ENCODE measurements around the gene THAP12.
"Not testable (repeated sequence)": the region's sequence is repeated elsewhere in the genome, so short reads cannot be mapped to it uniquely, and the experiment has no call there.

THAP12 gene

GRCh38 chr11:76325185-76325584 is 55.7 kb downstream of the THAP12 start:
- DNase-seq (ENCODE audit: low spot score), result no peak

- DNase-seq (ENCODE audit: low spot score), result no peak
Measured at GRCh38 chr11:76323804-76324203, 57.1 kb downstream of the THAP12 start.

DNA sequence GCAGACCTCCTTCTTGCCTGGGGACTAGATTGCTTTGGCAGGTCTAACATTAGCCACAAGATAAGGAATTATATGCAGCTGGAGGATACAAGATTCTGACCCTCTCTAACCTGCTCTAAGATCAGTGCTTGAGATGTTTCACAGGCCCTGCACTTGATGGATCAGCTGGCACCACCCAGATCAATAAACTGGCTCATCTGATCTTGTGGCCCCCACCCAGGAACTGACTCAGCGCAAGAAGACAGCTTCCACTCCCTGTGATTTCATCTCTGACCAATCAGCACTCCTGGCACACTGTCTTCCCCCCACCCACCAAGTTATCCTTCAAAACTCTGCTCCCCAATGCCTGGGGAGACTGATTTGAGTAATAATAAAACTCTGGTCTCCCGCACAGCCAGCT is 57.6 kb downstream of the THAP12 start:
- DNase-seq (ENCODE audit: low spot score), result not testable (repeated sequence)

GRCh38 chr11:76322942-76323341 is 58.0 kb downstream of the THAP12 start:
- DNase-seq (ENCODE audit: low spot score), result no peak

DNA sequence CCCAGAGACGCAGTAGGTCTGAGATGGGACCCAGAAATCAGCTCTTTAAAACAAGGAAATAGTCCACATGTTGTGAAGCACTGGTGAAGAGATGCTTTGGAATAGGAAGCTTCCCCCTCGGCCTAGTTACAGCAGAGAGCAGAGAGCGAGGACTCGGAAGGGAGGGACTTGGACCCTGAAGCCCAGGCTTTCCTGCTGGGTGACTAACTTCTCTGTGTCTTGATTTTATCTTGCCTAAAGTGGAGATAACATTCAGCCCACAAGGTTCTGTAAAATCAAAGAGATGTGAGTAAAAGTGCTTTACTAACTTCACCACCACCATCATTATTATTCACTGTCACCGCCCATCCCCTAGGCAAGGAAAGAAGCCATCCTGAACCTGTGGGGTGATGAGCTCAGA is 58.4 kb downstream of the THAP12 start:
- DNase-seq (ENCODE audit: low spot score), result no peak

DNA sequence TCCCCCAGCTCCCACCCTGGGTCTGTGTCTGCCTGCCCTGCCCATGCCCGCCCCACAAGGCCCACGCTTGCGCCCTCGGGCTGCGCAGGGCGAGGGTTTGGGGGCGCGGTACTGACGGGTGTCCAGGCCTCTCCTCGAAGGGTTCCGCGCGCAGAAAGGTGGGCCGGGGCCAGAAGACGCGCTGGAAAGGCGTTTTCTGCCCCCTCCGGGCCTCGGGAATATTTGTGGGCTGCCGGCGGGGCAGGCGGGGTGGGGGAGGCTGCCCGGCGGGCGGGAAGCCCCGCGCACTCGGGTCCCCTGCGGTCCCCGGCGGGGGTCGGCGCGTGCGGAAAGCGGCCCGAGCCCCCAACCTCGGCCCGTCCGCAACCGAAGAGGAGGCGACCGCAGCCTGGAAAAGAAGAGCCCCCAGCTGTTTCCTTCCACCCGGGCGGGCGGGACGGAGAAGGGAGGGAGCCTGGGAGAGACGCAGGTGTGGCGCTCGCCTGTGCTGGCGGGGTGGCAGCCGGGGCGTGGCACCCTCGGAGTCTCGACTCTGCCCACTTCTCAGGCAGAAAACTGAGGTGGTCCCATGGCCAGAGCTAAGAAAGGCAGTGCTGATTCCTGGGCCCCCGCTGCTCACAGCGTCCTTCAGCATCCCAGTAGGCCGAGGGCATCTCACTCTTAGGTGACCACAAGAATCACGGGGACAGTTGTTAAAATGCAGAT is 59.0 kb downstream of the THAP12 start:
- DNase-seq (ENCODE audit: low spot score), result no peak

- no peak for DNase-seq (ENCODE audit: low spot score)
Measured at GRCh38 chr11:76321340-76321739, 59.6 kb downstream of the THAP12 start.

DNA sequence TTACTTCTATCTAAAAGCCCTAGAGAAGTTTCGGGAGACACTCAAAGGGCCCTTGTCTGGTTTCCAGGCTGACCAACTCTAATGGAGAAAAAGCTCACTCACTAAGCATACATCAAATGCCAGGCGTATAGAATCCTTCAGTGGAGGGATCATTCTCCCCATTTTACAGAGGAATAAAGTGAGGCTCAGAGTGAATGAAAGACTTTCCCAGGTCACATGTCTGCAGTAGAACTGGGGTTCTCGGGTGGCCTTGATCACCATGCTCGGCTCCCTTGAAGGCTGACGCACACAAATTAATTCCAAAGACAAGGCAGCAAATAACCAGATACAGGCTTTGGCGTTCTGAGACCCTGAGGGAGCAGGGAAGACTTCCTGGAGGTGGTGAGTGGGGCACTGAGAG is 60.0 kb downstream of the THAP12 start:
- no peak for DNase-seq (ENCODE audit: low spot score)

GRCh38 chr11:76319798-76320197 is 61.1 kb downstream of the THAP12 start:
- not testable (repeated sequence) for DNase-seq (ENCODE audit: low spot score)

DNA sequence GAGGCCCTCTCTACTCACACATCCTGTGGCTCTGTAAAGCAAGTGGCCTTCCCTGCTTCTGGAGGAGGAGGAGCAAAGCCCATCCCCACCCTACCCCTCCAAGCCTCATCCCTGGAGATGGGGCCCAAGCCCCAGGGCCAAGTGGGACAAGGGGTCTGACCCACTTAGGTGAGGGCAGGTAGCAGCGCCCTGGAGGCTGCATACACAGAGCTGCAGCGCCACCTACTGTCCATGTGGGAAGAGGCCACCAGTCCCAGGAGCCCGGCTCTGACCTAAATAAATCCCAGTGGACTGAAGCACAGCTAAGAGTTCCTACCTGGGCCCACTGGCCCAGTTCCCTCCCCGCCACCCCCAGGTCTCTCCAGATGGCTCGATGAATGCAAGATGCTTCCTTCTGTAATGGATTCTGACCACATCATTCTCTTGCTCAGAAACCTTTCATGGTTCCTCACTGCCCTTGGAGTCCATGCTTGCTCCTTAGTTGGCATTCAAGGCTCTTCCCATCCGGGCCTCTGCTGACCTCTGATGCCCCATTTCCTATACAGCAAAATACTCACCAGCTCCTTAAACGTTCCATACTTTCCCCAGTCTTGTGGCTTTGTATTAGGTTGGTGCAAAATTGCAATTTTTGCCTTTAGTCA is 62.1 kb downstream of the THAP12 start:
- DNase-seq (ENCODE audit: low spot score), result peak; percentile 81

DNA sequence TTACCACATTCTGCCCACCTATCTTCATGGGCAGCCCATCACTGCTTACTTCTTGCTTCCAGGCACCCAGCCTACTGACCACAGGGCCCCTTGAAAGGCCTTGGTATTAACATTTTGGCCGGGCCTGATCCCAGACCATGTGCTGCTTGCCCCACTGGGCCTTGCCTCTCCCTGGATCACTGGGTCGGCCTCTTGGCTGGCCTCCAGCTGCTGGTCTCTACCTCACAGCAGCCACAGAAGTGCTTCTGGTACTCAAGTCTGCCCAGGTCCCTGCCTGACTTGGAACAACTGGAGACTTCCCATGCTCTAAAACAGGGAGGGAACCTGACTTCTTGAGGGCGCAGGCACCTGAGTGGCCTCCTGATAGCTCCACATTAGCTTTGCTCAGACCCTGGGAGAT is 63.6 kb downstream of the THAP12 start:
- no peak for DNase-seq (ENCODE audit: low spot score)

- DNase-seq (ENCODE audit: low spot score), result no peak
Measured at GRCh38 chr11:76316726-76317125, 64.2 kb downstream of the THAP12 start.

DNA sequence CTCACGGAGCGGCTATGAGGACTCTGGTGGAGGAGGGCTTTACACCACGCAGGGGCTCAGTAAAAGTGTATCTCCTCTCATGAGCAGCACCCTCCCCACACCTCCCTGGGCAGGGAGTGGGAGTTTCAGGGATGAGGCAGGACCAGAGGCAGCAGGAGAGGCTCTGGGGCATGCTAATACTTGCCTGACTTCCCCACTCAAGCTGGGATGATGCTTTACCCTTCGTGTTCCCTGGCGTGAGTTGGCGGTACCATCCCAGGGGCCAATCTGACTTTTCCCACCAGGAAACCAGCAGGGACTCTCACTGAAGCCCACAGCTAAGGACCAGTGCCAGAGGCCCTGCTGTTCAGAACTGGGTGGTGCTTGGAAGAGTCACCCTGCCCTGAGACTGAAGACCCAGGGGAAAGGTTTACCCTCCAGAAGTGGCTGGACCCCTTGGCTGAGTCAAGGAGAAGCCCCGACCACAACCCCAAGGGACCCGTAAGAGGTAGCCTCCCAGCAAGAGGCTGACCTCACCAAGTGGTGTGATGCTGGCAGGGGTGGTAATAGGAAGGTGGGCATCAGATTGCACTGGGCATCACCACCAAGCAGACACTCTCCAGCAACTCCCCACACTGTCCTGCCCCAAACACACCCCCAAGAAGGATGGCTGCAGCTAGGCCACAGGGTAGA is 65.6 kb downstream of the THAP12 start:
- no peak for DNase-seq (ENCODE audit: low spot score)

DNA sequence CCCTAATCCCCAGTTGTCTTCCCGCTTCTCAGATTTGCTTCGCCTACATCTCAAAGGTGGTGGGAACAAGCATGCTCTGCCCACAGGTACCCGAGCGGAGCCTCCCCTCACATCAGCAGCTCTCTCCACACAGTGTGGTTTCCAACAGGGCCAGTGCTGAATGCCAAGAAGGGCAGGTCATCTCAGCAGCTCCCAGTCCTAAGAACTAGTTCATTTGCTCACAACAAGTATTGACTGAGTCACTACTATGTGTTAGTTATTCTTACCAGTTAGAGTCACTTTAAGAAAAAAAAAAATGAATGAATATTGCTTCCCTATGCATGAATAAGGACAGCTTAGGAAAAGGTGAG is 66.2 kb downstream of the THAP12 start:
- peak; percentile 70 for DNase-seq (ENCODE audit: low spot score)

DNA sequence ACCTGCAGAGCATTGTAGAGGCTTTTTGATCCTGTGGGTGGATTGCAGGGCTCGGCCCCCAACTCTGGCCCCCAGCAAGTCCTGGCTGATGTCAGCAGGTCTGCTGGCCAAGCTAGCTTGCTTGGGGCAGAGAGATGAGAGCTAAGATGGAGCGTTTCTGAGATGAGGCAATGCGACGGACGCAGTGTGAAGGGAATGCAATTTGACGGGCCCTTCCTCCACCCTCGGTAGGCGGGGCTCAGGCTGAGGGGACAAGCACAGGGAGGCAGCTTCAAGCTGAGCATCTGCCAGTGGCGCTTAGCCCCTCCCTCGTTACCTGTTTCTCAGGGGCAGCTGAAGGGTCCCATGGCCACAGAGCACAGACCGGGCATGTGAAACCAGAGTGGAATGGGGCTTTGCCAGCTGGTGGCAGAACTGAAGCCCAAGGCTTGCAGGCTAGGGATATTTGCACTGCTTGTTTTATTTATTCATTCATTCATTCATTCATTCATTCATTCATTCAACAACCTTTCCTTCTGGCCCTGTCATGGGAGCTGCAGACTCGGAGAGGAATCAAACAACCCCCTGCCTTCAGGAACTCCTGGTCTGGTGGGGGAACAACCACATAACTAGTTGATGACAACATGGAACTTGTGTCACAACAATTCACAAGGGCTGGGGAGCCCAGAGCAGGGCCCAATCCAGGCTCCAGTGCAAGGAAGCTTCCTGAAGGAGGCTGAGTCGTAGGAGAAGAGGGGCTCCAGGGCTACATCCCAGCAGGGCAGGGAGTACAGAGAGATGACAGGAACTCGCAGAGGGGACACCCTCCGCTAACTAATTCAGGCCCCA is 66.8 kb downstream of the THAP12 start:
- DNase-seq (ENCODE audit: low spot score), result peak; percentile 38

- DNase-seq (ENCODE audit: low spot score), result no peak
Measured at GRCh38 chr11:76313271-76313670, 67.7 kb downstream of the THAP12 start.

GRCh38 chr11:76310832-76311595 is 69.9 kb downstream of the THAP12 start:
- DNase-seq (ENCODE audit: low spot score), result no peak

DNA sequence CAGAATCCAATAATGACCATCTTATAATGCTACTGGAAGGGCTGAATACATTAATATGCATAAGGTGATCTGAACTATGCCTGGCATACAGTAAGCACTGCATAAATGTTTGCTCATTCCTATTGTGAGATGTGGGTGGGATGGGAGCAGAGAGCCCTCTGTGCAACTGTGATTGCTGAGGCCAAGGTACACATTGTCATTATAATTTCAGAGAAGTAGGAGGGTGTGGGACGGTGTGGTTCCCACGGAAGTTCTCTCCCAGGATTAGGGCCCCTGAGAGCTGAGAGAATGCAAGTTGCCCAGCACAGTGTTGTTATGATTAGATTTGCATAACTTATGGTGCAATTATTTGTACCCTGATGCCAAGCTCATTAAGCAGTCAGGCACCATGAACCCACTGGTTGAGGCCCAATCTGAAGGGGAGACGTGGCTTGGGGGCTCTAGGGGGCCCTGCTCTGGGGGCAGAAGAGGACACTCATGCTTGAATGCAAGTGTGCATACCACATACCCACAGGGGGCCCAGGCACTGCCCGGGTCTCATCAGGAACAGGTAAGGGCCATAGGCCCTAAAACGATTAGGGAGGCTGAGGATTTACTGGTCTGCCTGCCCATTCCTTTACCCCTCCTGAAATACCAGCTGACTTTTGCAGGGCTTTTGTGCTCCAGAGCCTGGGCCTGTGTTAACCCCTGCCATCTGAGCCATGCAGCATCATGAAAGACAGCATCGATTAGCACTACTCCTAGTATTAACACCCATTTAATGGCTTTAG is 72.8 kb downstream of the THAP12 start:
- no peak for DNase-seq (ENCODE audit: low spot score)

GRCh38 chr11:76307396-76307795 is 73.5 kb downstream of the THAP12 start:
- no peak for DNase-seq (ENCODE audit: low spot score)

- DNase-seq (ENCODE audit: low spot score), result no peak
Measured at GRCh38 chr11:76303399-76303798, 77.5 kb downstream of the THAP12 start.

DNA sequence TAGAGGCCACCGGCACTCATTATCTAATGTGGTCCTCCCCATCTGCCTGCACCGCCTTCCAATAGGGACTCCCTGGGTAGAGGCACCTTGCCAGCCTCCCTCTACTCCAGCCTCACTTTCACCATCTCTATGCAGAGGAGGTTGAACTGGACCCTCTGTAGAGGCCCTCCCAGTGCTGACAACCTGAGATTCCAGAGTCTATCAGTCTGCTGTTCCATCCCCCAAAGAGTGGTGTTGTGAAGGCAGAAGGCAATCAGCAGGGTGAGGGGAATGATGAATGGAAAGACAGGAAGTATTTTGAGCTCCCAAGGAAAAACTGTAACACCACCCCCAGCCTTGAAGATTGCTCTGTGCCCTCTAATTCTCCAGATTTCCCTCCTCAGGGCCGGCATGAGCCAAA is 77.9 kb downstream of the THAP12 start:
- DNase-seq (ENCODE audit: low spot score), result no peak

Measured in AG08395 (cell line).